Right hindlimb (tissue), 1 donor: ENCODE measurements around the gene CCRL2.
"Not testable (repeated sequence)": the region's sequence is repeated elsewhere in the genome, so short reads cannot be mapped to it uniquely, and the experiment has no call there.

Source experiments
- DNase-seq: peaks from one replicate; pipeline ENCODE4 v3.0.0-alpha.2; 2018

The CCRL2 gene

GRCh38 chr3:46431905-46432304 is 24.8 kb downstream of the CCRL2 start:
- DNase-seq = not testable (repeated sequence)

- not testable (repeated sequence) for DNase-seq
These were observed 26.1 kb downstream of the CCRL2 start for GRCh38 chr3:46433118-46433517.

- no peak for DNase-seq
These were observed 26.8 kb downstream of the CCRL2 start for GRCh38 chr3:46433841-46434240.

- DNase-seq = no peak
These were observed 28.1 kb downstream of the CCRL2 start for GRCh38 chr3:46435081-46435726.

- DNase-seq = no peak
These were observed 31.8 kb downstream of the CCRL2 start for GRCh38 chr3:46438831-46439230.

- DNase-seq = no peak
These were observed 33.7 kb downstream of the CCRL2 start for GRCh38 chr3:46440531-46441294.

GRCh38 chr3:46442576-46443530 is 35.8 kb downstream of the CCRL2 start:
- no peak for DNase-seq

- DNase-seq = no peak
These were observed 40.3 kb downstream of the CCRL2 start for GRCh38 chr3:46447228-46447985.

GRCh38 chr3:46448721-46449120 is 41.7 kb downstream of the CCRL2 start:
- no peak for DNase-seq

GRCh38 chr3:46449755-46450552 is 42.9 kb downstream of the CCRL2 start:
- no peak for DNase-seq

- no peak for DNase-seq
These were observed 46.6 kb downstream of the CCRL2 start for GRCh38 chr3:46453526-46454208.

- no peak for DNase-seq
These were observed 47.1 kb downstream of the CCRL2 start for GRCh38 chr3:46454209-46454595.

- no peak for DNase-seq
These were observed 47.5 kb downstream of the CCRL2 start for GRCh38 chr3:46454606-46455005.

GRCh38 chr3:46455231-46456115 is 48.4 kb downstream of the CCRL2 start:
- no peak for DNase-seq

- DNase-seq = no peak
These were observed 49.1 kb downstream of the CCRL2 start for GRCh38 chr3:46456118-46456517.
